OCI-LY3 (cell line): Measurements from ENCODE around the gene FXYD2.
A peak's percentile ranks its signal among the peaks of the same experiment; 100 is the strongest.

ENCODE experiments used
- H2AFZ ChIP-seq: fragments of 200-600, 300-600 bp; shearing (Covaris generic); 2 replicates; pipeline ENCODE4 v1.6.0; 2014; ENCODE audit warnings: antibody characterized with exemption, low read depth, low read length
- H3K27ac ChIP-seq: fragments of 200-600, 300-600 bp; sonication (generic); 2 replicates; pipeline ENCODE4 v1.5.1; 2014; ENCODE audit warnings: mild to moderate bottlenecking, low read length, moderate library complexity, mixed read lengths
- H3K27me3 ChIP-seq: fragments of 200-600, 300-600 bp; sonication (generic); 2 replicates; pipeline ENCODE4 v1.6.1; 2014; ENCODE audit warnings: low read depth, low read length, mixed read lengths
- H3K36me3 ChIP-seq: fragments of 200-600, 300-600 bp; sonication (generic); replicated peaks from 2 replicates; pipeline ENCODE3; 2014; ENCODE audit warnings: low read depth, low read length, mixed read lengths
- H3K4me1 ChIP-seq: fragments of 300-600, 200-600 bp; sonication (generic); 2 replicates; pipeline ENCODE4 v1.6.1; 2014; ENCODE audit warnings: low read length, mixed read lengths
- H3K4me2 ChIP-seq: fragments of 200-600, 300-600 bp; sonication (generic); 2 replicates; pipeline ENCODE4 v1.6.1; 2014; ENCODE audit warnings: low read length, mixed read lengths
- H3K4me3 ChIP-seq: fragments of 300-600, 200-600 bp; sonication (generic); 2 replicates; pipeline ENCODE4 v1.5.1; 2014; ENCODE audit warnings: antibody characterized with exemption, mild to moderate bottlenecking, low read length, moderate library complexity
- H3K79me2 ChIP-seq: fragments of 300-600, 200-600 bp; shearing (Covaris generic); 2 replicates; pipeline ENCODE4 v1.6.1; 2014; ENCODE audit warnings: mild to moderate bottlenecking, low read length, mixed read lengths
- H3K9ac ChIP-seq: fragments of 300-600, 200-600 bp; shearing (Covaris generic); 2 replicates; pipeline ENCODE4 v1.6.0; 2014; ENCODE audit warnings: mild to moderate bottlenecking, low read length, moderate library complexity
- H3K9me3 ChIP-seq: fragments of 200-600, 300-600 bp; shearing (Covaris generic); 2 replicates; pipeline ENCODE4 v1.6.1; 2014; ENCODE audit warnings: low read length, mixed read lengths; ENCODE audit not compliant: insufficient read depth
- H4K20me1 ChIP-seq: fragments of 200-600, 300-600 bp; sonication (generic); 2 replicates; pipeline ENCODE4 v1.6.1; 2016; ENCODE audit warnings: low read length, mixed read lengths; ENCODE audit not compliant: insufficient read depth
- EZH2phosphoT487 ChIP-seq: fragments of 200-600 bp; shearing (Covaris generic); IDR thresholded peaks from 2 replicates; pipeline ENCODE4 v1.6.1; 2018; ENCODE audit warnings: antibody characterized with exemption, mixed run types, low read depth
- TF ChIP-seq, protein P1 (sequence below): fragments of 200-600, 300-600 bp; sonication (generic); IDR thresholded peaks from 2 replicates; pipeline ENCODE4 v1.5.1; 2014; ENCODE audit warnings: antibody characterized with exemption, low read length, low read depth

Gene FXYD2

DNA sequence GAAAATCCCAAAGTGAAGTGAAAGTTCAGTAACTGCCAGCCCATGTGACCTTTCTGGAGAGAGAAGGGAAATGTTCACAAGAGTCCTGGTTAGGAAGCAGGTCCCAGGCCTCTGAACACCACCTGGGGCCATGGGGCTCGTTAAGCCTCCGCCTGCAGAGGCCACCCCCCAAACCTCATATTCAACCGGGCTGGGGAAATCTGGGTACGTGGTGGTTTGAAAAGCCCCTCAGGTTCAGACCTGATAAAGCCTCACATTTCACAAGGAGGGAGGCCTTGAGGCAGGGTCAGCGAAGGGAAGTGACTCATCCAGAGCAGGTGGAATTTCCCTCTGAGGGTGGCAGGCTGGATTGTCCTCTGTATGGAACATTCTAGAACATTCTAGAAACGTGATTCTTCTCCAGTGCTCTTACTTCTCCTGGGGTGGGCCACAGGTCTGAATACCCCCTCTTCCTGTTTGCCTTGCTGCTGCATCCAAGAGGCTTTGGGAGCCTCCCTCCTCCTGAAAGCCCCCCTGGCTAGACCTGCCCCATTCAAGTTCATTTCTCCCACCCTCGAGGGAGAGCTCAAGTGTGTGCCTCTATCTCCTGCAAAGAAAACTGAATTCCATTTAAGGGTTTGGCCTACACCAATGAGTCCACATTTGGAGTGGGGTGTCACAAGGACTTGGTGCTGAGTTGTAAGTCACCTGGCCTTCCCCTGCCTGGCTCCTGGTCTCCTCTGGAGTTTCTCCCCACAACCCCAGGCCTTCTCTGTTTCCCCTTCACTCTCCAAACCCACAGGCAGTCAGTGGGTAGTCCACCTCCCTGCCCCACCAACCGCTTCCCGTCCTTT is 6.3 kb downstream of the FXYD2 start:
- no peaks in the 10 kb centered on the region for H4K20me1 ChIP-seq
- no peak overlapping the region for H3K4me3 ChIP-seq
- peak overlapping the region; percentile 95 for H3K4me2 ChIP-seq
- H3K27me3 ChIP-seq, result no peaks in the 10 kb centered on the region
- H3K9me3 ChIP-seq, result no peaks in the 10 kb centered on the region
- H3K9ac ChIP-seq, result peak overlapping the region; percentile 96
- H2AFZ ChIP-seq, result peak overlapping the region; percentile 85
- H3K27ac ChIP-seq, result peak overlapping the region; percentile 97
- TF ChIP-seq, protein P1, sequence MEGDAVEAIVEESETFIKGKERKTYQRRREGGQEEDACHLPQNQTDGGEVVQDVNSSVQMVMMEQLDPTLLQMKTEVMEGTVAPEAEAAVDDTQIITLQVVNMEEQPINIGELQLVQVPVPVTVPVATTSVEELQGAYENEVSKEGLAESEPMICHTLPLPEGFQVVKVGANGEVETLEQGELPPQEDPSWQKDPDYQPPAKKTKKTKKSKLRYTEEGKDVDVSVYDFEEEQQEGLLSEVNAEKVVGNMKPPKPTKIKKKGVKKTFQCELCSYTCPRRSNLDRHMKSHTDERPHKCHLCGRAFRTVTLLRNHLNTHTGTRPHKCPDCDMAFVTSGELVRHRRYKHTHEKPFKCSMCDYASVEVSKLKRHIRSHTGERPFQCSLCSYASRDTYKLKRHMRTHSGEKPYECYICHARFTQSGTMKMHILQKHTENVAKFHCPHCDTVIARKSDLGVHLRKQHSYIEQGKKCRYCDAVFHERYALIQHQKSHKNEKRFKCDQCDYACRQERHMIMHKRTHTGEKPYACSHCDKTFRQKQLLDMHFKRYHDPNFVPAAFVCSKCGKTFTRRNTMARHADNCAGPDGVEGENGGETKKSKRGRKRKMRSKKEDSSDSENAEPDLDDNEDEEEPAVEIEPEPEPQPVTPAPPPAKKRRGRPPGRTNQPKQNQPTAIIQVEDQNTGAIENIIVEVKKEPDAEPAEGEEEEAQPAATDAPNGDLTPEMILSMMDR, result no peak
- TF ChIP-seq EZH2phosphoT487, result no peak
- no peaks in the 10 kb centered on the region for H3K36me3 ChIP-seq
- H3K79me2 ChIP-seq, result no peaks in the 10 kb centered on the region
- peaks cover 82% of the 10 kb centered on the region for H3K4me1 ChIP-seq

DNA sequence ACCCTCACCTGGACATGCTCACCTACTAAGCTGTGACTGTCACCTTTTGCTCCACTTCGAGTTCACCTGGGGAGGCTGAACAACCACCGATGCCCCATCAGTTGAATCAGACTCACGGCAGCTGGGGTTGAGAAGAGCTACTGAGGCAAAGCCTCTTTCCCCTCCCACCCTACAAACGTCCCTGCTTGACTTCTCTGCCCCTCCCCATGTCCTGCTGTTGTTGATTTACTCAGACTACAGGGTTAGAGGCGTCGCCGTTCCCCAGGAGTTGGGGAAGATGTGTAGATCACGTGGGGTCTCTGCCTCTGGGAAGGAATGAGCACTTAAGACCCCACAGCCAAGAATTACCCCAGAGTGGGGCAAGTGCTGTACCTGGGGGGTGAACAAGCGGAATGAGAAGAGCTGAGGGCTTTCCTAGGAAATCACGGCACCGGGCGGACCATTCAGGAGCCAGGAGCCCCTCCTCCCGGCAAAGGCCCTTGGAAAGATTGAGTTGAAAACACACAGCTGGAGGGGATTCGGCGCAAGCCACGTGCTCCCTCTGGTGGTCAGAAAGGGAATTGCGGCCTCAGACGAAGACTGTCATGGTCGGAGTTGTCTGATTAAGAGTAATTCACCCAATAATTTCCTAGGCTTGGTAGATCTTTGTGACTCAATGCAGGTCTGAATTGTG is 7.0 kb downstream of the FXYD2 start:
- no peak for TF ChIP-seq EZH2phosphoT487
- TF ChIP-seq, protein P1, result peak; percentile 98
- no peaks in the 10 kb centered on the region for H3K27me3 ChIP-seq
- peak overlapping the region; percentile 97 for H3K27ac ChIP-seq
- H3K4me1 ChIP-seq, result peaks cover 76% of the 10 kb centered on the region
- H3K4me3 ChIP-seq, result peak overlapping the region; percentile 54; the same call in 1 of the 2 replicates
- peak overlapping the region; percentile 96 for H3K9ac ChIP-seq
- H3K36me3 ChIP-seq, result no peaks in the 10 kb centered on the region
- peak overlapping the region; percentile 85 for H2AFZ ChIP-seq
- peak overlapping the region; percentile 95 for H3K4me2 ChIP-seq
- no peaks in the 10 kb centered on the region for H3K9me3 ChIP-seq
- H3K79me2 ChIP-seq, result no peaks in the 10 kb centered on the region
- no peaks in the 10 kb centered on the region for H4K20me1 ChIP-seq

DNA sequence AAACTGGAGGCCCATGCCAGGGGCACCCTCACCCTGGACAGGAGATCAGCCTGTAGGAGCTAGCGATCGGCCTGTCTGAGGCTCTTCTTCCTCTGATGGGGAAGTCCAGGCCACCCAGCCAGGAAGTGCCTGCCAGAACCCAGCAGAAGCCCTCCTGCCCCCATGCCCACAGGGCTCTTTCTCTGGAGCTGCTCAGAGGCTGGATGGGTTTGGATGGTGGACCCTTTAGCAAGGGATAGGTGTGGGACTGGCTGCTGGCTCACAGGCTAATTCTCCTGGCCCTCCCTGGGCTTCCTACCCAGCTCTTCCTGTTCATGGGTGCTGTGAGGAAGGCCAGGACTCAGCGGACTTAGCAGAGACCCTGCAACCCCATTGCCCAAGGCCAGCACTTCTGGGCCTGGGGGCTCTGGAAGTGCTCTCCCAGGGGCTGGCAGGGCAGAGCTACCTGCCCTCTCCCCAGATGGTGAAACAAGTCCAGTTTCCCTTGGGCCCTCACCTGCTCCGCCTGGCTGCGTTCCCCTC is 7.6 kb downstream of the FXYD2 start:
- Histone ChIP-seq H3K27ac (peak overlapping the region; percentile 97), H3K36me3 (no peaks in the 10 kb centered on the region), H3K9ac (peak overlapping the region; percentile 96), H3K4me2 (peak overlapping the region; percentile 95), H3K9me3 (no peaks in the 10 kb centered on the region), H2AFZ (0 out of 2 replicates have a peak overlapping the region, but pooled peaks have one; percentile 50), H4K20me1 (no peaks in the 10 kb centered on the region), H3K79me2 (no peaks in the 10 kb centered on the region), H3K4me1 (peaks cover 71% of the 10 kb centered on the region), H3K4me3 (peak overlapping the region; percentile 54; the same call in 1 of the 2 replicates), H3K27me3 (no peaks in the 10 kb centered on the region)
- no peak for TF ChIP-seq EZH2phosphoT487
- TF ChIP-seq, protein P1, result no peak
